ENCODE data around the gene PDE5A.
"Not testable (repeated sequence)": the region's sequence is repeated elsewhere in the genome, so short reads cannot be mapped to it uniquely, and the experiment has no call there.

Gene PDE5A

DNA sequence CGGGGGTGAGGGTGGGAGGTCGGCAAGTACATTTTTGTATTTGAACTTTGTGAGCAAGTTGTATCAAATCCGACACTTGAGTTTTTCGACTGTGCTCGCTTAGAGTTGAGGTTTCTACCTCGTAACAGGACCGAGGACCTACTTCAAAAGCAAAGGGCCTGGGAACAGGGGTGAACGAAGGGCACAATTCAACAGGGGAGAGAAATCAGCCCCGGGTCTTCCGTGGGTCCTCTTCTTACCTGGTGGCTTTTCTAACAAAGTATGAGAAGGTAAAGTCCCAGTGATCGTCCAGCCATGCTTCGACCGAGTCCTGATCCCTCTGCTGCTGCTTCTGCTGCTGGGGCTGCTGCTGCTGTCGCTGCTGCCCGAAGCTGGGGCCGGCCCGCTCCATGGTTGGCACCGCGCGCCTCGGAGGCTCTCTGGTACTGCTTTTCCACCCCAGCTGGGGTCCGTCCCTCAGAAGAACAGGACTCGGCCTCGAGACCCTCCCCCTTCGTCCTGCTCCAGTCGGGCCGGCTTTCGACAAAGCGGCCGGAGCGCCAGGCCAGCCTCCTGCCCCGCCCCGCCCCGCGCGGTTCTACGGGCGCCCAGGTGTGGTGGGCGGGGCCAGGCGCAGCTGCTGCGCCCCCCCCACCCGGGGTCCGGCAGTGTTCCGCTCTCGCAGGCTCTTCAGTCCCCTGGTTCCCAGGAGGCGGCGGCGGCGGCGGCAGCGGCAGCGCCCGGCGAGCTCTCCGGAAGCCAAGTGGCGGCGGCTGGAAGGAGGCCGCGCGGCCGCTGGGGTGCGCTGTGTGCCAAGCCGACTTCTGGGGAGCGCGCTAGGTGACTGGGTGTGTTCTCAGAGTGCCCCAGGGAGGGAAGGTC, at the start of gene PDE5A:
TSS of gene PDE5A (minus strand) at position 524 of the 861 bp plus-strand sequence. CDS start at position 391, 133 bp downstream.
- peak; percentile 94 for DNase-seq (ENCODE audit: low read depth, low spot score)

DNA sequence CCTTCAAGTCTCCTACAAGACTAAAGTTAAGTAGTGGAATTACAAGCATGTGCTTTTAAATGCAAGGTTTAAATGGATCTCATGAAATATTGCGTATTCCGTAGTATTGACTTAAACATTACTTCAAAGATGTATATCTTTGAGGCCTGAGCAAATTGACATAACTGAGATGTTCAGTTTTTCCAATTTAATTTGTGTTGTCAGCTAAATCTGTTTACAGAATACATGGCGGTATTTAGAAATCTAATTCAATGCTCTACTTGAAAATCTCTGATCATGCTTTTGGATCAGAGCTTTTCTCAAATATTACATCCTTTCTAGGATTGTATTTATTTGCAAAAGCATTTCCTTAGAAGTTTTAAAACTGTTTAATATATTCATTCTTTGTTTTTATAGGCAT, 47.5 kb upstream of the PDE5A start:
- no peak for DNase-seq (ENCODE audit: low read depth, low spot score)

DNA sequence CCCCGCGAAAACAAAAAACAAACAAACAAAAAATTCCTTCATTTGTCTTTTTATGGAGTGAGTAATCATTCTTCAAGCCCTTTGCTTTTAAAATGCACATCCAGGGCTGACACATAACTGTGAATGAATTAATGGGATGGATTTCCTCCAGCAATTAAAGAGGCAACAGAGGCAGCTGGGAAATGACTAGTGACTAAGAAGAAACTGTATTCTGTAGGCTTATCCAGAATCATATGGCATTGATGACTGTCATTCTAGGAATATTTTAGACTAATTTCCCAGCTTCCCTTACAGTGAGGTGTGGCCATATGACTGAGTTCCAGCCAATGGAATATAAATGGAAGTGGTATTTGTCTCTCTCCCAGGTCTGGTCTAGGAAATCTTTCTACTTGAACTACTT, 46.8 kb upstream of the PDE5A start:
- no peak for DNase-seq (ENCODE audit: low read depth, low spot score)

DNA sequence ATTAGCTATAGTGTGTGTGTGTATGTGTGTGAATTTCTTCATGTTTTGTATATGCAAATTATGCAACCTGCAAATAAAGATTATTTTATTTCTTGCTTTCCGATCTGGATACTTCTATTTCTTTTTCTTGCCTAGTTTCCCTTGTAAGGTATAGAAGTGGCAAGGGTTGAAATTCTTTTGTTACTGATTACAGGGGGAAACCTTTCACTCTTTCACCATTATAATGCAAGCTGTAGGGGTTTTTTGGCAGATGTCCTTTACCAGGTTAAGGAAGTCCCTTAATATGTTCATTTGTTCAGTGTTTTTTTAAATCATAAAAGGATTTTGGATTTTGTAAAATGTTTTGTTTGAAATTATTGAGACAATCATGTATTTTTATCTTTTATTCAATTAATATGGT, 44.3 kb upstream of the PDE5A start:
- DNase-seq (ENCODE audit: low read depth, low spot score) = no peak

DNA sequence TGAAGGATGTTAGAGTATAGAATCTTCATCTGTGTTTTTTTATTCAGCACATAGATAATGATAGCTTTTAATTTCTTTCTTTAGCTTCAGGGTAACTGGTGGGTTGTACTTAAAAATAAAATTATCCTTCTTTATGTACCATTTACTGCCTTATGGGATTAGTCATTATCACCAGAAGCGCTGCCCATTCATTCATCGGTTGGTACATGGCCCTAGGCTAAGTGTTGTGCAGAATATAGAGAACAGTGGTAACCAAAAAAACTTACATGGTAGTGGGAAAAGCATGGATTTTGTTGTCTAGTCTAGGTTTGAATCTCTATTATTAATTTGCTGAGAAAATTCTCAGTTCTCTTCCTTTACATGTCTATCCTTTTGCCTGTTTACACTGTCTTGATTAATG, 43.5 kb upstream of the PDE5A start:
- DNase-seq (ENCODE audit: low read depth, low spot score) = no peak

DNA sequence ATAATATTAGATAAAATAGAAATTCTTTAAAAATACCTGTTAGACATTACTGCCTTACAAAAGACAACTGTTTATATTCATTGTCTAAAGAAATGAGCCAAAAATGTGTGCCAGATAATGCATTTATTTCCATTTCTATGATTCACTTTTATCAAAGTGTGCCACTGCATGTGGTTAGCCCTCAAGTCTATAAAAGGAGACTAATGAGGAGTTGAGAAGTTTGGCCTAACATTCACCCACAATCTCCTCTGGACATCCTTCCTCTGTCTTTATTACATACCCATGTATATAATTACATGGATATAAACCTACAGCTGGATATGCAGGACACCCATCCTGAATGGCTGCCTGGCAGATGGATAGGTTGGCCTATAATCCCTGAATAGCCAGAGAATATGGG, 42.6 kb upstream of the PDE5A start:
- no peak for DNase-seq (ENCODE audit: low read depth, low spot score)

DNA sequence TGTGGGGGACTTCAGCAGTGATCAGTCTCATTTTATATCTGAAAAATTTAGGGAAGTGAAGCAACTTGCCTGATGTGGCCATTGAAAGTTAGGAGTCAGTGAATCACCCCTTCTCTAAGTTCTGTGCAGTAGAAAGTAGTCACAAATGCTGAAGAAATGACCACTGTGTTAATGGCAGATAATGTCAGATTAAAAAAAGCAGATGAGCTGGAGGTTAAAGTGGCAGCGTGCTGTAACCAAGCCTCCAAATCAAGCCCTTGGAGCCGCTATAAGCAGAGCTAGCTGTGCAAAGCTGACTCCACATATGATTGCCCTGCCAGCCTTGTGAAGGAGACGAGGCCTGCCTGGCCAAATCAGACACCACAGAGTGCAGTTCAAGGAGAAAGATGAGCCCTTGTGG, 39.2 kb upstream of the PDE5A start:
- no peak for DNase-seq (ENCODE audit: low read depth, low spot score)

DNA sequence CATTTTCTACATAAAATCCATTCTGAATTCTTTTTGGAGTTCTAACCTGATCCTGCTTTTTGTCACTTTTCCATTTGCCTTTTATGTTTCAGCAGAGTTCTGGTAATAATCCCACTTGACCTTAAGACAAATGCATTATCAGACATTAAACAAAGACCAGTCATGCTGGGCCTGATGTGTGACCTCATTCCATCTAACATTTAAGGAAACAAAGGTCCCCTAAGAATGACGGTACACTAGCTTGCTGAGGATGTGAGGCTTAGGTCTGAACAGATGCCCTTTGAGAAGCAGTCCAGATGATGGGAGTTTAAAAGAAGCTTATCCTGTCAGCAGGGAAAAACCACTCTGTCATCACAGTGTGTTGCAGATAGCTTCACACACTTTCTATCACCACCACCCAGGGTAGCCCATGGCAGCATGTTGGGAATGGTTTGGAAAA, 38.1 kb upstream of the PDE5A start:
- no peak for DNase-seq (ENCODE audit: low read depth, low spot score)

DNA sequence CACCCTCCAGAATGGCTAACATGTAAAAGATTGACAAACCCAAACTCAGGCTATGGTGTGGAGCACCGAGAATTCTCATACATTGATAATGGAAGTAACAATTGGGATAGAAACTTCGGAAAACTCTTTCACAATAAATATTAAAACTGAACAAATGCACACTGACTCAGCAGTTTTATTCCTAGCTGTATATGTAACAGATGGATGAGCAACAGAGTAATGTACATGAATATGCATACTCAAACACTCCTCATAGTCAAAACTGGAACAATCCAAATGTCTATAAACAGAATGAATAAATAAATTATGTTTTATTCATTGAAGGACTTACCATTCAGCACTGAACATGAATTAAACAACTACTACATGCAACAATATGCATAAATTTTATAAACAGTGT, 37.1 kb upstream of the PDE5A start:
- DNase-seq (ENCODE audit: low read depth, low spot score) = no peak

DNA sequence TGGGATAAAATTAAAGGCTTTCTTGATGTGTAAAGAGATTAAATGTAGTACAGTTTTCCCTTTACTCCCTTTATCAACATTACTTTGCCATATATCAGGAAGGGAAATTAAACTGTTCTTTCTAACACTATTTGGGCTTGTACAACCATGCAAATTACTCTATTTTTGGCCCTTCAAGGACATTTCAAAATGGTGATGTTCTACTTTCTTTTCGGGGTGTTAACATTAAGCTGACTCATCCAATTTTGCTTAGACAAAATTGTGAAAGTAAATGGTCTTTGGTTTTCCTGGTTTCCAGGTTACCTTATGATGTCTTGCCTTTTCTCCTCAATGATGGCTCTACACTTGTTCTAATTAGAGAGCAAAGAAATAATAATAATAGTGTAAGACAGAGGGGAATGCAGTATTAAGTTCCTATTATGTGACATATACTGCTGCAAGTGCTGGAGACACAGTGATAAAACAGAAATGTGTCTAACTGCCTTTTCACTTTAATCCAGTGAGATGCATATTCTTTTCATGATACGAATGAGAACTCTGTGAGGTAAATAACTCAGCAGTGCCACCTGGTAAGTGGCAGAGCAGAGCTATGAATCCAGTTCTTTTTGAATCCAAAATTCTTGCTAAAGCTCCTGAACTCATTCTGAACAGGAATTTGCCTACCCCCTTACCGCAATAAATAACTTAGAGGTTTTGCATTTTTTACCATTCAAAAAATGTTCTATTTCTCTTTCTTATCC, 35.7 kb upstream of the PDE5A start:
- DNase-seq (ENCODE audit: low read depth, low spot score) = no peak

DNA sequence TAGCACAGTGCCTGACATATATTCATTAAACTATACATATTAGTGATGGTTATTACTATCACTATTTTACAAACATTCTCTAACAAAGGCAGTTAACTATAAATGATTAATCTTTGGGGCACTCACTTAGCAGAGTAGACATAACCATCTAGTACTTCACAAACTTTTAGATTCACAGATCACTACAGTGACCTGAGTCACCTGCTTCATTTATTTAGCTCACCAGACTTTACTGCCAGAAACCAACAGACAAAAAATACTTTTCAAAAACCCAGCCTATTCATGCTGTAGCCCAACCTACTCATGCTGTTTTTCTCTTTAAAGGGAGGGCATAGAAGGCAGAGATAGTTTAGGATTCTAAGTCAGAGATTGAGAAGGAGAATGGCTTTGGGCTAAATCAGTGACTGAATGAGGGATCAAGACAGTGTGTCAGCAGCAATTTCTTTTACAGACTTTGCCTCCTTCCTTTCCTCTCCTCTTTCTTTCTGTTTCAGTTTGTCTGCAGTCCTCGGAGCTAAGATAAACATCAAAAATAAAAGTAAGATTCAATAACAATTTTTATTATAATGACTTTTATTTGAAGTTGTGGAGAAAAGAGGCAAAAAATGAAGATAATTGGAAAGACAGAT, 34.7 kb upstream of the PDE5A start:
- no peak for DNase-seq (ENCODE audit: low read depth, low spot score)

DNA sequence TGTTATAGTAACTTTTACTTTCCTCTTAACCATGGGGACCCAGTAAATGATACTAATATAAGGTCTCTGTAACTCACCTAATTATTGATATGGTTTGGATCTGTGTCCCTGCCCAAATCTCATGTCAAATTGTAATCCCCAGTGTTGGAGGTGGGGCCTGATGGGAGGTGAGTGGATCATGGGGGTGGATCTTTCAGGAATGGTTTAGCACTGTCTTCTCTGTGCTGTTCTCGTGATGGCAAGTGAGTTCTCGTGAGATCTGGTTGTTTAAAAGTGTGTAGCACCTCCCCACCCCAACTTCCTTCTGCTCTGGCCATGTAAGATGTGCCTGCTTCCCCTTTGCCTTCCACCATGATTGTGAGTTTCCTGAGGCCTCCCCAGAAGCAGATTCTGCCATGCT, 34.0 kb upstream of the PDE5A start:
- DNase-seq (ENCODE audit: low read depth, low spot score) = not testable (repeated sequence)

DNA sequence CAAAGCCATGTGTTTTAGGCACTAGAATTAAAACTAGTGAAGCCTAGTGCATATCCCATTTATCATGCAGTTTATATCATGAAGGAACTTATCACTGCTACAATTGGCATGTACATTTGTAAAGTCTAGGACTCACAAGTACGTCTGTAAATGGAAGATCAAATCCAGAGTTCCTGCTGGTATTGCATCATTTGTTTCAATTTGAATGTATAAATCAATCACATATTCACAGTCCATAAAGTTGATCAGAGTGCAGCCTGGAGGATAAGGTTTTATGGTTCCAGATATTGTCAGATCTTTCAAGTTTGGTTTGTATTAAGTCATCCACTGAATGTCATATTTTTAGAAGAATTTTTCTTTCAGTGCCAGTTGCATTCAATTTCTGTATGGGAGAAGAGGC, 32.6 kb upstream of the PDE5A start:
- DNase-seq (ENCODE audit: low read depth, low spot score) = no peak

DNA sequence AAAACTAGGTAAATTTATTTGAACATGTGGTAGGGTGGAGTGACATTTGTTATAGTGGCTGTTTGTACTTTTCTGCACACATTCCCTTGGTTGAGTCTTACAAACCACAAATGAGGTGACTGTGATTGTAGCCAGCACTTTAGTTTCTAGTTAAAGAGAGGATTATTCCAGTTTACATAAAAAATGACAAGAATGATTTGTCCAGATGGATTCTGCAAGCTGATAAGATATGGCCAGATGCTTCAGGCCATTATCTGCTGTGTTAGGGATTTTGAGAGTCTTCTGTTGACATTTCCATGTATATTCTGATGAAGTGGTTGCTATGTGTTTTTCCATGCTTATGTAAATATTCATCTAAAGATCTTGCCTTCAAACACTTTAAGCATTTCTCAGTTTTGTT, 31.0 kb upstream of the PDE5A start:
- peak; percentile 69 for DNase-seq (ENCODE audit: low read depth, low spot score)

DNA sequence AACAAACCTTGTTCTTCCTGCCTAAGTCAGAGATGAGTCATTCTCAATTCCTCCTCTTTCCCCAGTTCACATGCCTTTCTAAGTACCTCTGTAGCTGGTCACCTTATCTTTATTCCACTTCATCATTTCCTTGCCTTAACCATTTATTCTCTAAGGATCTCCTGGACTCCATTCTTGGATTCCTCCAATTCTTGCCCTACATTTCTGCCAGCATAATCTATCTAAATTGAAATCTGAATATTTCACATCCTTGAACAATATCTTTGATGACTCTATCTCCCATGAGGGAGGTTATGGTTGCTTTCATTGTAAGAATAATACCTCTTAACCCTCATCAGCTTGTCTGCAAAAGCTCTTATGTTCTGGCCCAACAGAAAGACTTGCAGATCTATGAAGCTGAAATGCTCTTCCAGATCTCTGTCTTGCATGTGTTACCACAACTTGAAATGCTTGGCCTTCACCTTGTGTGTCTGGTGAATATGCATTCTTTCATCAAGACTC, 28.6 kb upstream of the PDE5A start:
- peak; percentile 55 for DNase-seq (ENCODE audit: low read depth, low spot score)

DNA sequence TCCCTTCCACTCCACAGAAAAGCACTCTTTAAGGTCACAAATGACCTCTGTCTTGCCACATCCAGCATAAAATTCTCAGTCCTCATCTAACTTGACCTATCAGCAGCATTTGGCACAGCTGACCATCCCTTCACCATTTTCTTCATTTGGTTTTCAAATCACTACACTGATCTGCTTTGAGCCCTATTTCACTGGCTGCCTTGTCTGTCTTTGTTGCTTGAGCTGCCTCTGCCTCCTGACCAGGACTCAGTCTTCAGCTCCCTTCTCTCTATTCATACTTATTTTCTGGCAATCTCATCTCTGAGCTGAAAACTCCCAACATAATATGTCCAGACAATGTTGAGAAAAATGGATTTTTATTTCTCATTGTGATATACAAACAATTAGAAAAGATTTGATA, 27.7 kb upstream of the PDE5A start:
- no peak for DNase-seq (ENCODE audit: low read depth, low spot score)

DNA sequence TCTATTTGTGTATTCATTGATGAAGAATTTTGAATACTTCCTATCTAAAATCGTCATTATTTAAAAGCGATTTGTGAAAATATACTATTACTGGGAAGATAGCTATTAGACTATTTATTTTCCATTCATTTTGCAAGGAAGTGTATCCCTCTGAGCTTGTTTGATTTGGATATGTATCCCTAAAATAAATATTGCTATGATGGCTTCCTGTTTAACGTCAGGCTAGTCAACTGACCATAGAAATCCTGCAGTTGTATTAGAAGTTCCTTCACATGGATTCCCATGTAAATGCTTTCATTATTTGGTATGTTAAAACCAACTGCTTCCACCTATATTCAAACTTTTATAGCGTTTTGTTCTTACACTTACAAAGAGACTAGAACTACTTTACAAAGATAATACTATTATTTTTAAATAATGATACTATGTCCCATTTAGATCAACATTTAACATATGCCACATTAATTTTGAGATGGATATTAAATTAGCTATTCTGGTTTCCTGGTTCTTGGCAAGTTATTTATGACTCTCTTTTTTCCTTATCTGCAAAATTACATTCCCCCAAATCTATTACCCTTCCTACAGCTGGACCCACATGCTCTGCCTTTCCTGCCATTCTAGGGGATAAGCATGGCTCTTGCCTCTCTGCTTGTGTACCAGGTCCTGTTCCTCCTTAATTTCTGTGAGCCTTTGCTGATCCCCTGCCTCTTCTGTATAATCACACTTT, 26.7 kb upstream of the PDE5A start:
- DNase-seq (ENCODE audit: low read depth, low spot score) = no peak

DNA sequence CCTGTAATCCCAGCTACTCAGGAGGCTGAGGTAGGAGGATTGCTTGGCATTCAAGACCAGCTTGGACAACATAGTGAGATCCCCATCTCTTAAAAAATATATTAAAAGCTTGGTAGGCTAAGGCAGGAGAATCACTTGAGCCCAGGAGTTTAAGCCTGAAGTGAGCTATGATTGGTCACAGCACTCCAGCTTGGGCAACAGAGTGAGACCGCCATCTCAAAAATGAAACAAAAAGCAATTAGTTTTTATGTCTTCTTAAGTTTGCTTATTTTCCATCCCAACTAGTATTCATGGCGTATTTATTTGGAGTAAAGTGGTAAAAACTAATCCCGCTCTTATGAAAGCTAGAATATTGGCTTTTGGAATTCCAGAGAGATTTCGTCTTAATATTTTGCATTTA, 25.4 kb upstream of the PDE5A start:
- DNase-seq (ENCODE audit: low read depth, low spot score) = no peak

DNA sequence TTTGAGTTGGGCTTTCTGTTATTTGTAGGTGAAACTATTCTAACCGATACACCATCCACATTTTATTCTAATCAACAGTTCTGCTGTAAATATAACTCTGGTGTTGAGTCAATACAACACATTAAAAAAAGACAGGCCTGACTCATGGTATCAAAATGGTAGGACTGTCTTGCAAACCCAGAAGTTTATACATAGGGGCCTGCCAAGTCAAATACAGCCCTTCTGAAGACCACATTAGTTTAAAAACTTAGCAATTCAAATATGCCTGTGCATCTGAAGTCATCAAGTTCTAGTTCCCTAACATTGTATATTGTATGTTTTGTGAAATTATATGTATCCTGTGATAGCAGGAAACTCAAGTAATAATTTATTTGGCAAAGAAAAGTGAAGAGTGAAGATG, 24.4 kb upstream of the PDE5A start:
- peak; percentile 83 for DNase-seq (ENCODE audit: low read depth, low spot score)

DNA sequence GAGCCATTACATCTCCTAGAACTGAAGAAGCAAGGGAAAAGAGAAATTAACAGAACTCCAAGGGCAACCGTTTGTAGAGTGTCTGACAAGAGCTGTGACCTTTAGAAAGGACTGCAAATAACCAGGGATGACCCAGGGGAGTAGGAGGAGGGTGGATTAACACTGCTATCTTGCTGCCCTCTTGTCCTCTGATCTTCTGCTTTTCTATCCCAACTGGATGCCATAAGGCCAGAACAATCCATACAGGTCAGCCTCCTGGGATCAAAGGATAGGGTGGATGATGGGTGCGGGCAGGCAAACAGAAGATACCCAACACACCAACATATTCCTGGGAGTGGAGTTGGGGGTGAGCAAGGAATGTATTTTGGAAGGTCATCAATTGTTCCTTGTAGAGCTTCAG, 19.8 kb upstream of the PDE5A start:
- DNase-seq (ENCODE audit: low read depth, low spot score) = no peak

DNA sequence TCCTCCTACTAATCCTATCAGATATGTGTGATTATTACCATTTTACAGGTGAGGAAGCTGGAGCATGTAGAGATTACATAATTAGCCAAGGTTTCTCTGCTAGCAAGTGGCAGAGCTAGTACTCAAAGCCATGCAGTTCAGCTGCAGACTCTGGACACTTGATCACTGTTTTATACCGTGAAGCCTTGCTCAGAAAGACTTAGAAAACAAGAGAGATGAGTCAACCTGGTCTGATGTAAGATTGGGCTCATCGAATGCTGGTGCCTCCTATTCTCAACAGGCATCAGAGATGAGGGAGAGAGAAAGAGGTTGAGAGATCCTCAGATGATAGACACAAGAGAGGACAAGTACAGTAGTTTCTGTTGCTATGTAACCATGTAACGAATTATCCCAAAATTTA, 19.0 kb upstream of the PDE5A start:
- DNase-seq (ENCODE audit: low read depth, low spot score) = no peak
